Activated CD8-positive, alpha-beta memory T cell treated with anti-CD3 and anti-CD28 coated beads, Interleukin-2, amount 50 U/mL, for 24 hours (primary cell): ENCODE results near the gene HSPA12B.

Experiments used
- DNase-seq: peaks from one replicate; pipeline ENCODE4 v3.0.0-alpha.2; 2020; ENCODE audit errors: extremely low read depth

The HSPA12B gene

DNA sequence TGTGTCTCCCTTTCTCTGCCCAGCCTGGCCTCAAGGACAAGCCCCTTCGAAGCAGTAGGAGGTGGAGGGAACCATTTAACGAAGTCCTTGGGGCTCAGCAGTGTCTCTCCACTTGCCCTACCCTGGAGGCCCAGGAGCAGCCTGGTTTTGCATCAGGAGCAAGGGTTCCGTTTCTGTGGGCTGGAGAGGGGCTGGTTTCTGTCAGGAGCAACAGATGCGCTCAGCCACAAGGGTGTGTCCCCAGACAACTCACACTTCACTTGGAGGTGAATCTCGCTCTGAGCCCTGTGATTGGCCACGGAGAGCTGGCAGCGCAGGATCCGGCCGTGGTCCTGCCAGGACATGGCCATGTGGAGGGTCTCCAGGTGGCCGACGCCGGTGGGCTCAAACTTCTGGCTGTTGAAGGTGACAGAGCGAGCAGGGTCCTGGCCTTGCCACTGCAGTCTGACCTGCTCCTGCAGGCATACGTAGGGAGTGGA, 27.0 kb upstream of the HSPA12B start:
- DNase-seq, result no peak

DNA sequence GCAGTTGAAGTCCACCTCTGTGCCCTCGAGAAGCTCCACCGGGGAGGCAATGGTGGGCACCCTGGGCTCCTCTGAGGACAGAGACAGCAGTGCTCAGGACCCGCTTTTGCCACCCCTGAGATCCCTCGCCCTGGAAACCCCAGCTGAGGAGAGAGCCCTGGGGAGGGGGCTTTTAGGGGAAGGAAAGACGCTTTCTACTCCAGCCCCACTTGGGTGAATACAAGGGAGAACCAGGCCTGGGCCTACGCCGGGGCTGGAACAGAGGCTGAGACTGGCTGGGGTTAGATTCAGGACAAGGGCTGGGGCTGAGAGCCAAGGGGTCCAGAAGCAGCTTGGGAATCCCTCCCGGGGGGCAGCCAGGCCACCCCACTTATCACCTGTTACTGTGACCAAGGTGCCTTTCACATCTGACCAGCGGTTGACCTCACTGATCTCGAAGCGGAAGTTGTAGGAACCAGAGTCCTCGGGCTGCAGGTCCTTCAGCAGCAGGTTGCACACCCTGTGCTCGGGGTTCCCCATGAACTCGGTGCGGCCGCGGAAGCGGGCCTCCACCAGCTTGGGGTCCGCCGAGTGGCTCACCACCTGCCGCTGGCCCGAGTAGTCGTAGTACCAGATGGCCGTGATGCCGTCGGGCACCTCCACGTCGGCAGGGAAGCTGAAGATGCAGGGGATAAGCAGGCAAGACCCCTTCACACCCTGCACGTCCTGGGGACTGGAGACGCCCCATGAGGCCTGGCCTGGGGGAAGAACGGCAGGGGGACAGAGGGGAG, 26.3 kb upstream of the HSPA12B start:
- no peak for DNase-seq

- no peak for DNase-seq
Observed at GRCh38 chr20:3706774-3707507, 25.5 kb upstream of the HSPA12B start.

DNA sequence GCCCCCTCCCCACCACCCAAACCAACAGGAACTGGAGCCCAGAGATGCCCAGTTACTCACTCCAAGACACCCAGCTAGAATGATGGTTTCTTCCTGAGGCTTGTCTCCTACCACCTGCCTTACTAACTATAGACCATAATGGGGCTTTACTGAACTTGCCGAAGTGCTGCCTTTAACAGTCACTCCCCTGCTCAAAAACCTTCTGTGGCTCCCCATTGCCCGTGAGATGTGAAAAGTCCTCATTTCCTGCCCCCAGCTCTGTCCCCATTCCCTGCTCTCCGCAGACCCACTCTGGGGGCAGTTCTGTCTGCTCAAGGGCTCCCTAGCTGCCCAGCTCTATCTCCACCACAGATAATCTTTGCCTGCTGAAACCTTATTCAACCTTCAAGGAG, 25.0 kb upstream of the HSPA12B start:
- no peak for DNase-seq

DNA sequence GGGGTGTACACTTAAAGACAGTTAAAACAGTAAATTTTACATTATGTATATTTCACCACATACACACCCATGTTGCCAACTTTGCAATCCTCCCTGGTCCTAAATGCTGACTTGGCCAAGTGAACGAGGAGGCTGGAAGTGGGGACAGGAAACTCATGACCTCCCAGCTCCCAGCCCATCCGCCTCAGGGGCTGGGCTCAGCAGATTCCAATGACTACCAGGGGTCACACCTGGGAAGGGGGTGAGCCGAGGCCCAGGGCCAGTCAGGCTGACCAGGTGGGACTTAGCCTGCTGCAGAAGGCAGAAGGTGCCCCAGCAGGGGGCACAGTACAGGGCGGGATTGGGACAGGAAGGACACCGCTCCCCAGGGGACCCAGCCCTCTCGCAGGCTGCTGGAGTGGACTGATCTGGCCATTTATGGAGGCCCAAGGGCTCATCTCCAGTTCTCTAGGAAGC, 22.4 kb upstream of the HSPA12B start:
- DNase-seq, result no peak

DNA sequence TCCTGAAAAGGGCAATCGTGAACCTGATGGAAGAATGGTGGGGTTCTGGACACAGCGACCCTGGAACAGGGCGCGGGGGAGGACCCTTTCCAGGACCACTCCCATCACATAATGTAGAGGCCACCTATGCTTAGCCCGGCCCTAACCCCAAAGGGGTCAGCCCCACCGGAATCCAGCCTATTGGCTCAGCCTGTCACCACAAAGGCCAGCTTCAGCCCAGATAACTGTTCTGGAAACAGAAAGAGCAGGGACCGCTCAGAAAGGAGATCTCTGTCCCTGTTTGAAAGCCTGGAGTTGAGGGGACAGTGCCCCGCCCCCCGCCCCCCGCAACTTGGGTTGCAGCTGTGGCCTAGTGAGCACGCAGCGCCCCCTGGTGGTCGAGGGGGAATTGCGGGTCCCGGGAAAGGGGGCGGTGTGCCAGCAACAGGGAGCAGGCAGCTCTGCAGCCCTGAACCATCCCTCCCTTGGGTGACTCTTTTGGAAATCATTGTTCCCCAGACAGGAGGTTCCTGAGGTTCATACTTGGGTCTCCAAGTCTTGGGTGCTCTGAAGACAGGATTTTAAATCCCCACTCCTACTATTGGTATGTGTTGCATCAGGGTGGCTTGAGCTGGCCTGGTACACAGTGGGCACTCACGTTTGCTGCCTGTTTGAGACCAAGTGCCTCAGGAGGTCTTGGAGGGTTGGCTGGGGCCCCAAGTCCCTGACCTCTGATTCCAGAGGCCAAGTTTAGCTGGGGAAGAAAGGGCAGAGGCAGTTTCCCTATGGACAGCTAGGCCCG, 21.6 kb upstream of the HSPA12B start:
- peak; percentile 48 for DNase-seq

DNA sequence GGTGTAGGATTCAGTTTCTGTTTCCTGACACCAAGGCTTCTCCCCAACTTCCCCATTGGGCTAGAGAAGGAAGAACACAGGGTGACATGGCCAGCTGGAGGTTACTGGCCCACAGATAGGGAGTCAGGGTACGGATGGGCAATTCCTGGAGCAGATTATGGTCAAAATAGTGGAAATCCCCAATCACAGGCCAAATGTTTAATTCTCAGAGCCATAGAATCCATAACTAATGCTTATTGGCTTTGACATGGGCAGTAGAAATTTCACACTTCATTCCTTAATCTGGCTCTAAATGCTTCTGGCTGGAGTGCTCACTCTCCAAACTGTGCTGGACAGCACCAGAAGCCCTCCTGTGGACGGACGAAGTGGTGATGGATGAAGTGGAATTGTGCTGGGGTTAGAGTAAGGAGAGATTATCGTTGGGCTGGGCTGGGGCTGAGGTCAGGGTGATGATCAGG, 21.0 kb upstream of the HSPA12B start:
- DNase-seq, result no peak

DNA sequence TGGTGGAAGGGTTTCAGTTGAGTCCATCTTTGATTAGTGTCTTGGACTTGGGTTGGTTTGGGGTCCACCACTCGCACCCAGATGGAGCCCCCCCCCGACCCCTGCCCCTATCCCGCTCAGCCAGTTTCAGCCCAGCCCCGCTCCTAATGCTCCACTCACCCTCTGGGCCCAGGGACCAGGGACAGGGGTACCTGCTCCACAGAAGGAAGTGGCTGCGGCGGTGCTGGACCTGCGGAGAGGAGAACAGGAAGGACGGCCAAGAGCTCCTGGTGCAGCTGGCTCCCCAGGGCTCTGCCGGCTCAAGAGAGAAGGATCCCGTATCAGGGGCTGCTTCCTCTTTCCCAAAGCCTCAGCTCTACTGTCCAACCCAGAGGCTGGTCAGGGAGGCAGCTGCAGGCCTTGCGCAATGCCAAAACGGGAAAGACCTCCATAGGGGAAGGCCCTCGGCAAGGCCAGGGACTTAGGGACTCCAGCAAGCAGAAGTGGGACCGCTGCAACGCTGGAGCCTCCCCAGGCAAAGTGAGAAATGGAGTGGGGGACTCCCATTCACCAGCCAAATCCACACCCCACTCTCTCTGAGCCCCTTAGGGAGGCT, 20.1 kb upstream of the HSPA12B start, which contains the start of gene SIGLEC1:
Gene SIGLEC1 (minus strand): TSS at position 322 of the 595 bp plus-strand sequence. CDS start 5,472 bp downstream, outside the sequence.
- DNase-seq, result no peak

DNA sequence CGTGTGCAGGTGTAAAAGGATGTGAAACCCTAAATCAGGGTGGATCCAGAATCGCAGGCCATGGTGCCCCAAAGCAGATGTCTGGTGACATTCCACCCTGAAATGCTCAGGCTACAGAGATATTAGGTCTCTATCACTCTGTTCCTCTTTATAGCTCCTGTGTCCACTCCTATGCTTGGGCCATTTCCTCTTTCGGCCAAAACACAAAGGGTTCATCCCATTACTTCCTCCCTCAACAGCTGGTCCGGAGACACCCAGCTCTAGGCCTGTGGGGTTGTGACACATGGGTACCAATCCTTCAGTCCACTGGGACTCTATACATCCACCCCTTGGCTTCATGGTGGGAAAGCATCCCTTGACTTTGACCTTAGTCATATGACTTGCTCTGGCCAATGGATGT, 18.4 kb upstream of the HSPA12B start:
- no peak for DNase-seq

- DNase-seq, result no peak
Observed at GRCh38 chr20:3716195-3716834, 16.2 kb upstream of the HSPA12B start.

DNA sequence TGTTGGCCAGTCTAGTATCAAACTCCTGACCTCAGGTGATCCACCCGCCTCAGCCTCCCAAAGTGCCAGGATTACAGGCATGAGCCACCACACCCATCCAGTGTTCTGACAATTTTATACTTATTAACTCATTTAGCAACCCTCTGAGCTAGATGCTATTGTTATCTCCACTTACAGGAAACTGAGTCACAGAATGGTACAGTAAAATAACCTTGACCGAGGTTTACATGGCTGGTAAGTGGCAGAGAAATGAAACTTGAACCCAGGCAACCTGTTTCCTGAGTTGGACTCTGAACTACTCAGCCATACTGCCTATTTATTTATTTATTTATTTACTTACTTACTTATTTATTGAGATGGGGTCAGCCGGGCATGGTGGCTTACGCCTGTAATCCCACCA, 13.4 kb upstream of the HSPA12B start:
- no peak for DNase-seq

DNA sequence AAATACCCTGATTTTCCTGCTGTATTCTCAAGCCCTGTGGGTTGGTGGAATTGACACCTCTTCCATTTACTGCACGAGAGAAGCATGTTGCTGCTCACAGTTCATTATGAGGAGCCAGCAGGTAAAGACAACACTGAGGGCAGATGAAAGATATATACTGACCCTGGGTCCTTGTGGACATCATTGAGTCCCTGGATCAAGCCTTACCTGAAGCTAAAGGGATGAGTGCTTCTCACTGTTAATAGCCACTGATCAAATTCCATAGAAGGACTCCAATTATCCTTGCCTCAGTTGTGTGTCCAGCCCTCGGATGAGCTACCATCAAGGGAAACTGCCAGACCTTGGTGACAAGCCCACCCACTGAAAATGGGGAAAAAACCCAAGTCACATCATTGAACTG, 12.4 kb upstream of the HSPA12B start:
- DNase-seq, result no peak

DNA sequence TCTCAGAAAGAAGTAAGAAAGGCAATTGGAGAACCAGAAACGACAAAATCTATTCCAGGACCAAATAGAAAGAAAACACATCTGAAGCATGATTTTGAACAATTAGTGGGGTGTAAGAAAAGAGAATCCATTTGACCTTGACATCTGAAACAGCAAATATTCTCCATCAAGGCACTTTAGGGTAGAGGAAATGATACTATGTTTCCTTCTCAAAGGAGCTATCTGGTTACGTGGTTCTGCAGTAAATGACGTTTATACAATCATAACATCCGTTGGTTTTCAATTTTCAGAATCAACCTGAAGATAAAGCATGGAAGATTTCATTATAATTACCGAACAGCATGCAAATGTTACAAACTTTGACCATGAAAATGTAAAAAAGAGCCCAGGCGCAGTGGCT, 11.9 kb upstream of the HSPA12B start:
- no peak for DNase-seq

GRCh38 chr20:3721912-3722311, 10.6 kb upstream of the HSPA12B start:
- no peak for DNase-seq

GRCh38 chr20:3723284-3723683, 9.2 kb upstream of the HSPA12B start:
- no peak for DNase-seq

DNA sequence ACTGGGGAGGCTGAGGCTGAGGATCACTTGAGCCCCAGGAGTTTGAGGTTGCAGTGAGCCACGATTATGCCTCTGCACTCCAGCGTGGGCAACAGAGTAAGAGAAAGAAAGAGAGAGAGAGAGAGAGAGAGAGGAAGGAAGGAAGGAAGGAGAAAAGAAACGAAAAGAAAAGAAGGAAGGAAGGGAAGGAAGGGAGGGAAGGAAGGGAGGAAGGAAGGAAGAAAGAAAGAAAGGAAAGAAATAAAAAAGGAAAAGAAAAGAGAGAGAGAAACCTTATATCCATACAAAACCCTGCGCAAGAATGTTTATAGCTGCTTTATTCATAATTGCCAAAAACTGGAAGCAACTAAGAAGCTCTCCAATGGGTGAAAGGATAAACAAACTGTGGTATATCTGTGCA, 8.1 kb upstream of the HSPA12B start:
- DNase-seq, result no peak

- no peak for DNase-seq
Observed at GRCh38 chr20:3727401-3728021, 5.0 kb upstream of the HSPA12B start.

DNA sequence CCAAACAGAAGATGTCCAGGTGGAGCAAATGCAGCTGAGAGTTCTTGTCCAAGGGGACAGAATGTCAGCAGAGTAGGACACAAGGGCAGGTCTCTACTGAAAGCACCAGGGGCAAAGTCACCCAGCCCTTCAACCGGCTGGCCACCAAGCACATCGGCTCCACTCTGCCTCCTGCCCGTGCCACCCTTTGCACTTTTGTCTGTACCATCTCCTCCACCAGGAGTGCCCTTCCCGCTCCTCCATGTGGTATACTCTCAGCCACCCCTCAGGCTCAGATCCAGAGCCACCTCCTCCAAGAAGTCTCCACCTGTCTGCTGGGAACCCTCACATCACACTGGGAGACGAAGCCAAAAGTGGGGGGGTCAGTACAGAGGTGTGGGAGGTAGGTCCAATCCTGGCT, 4.1 kb upstream of the HSPA12B start:
- no peak for DNase-seq

GRCh38 chr20:3728876-3729275, 3.6 kb upstream of the HSPA12B start:
- DNase-seq, result no peak

- DNase-seq, result no peak
Observed at GRCh38 chr20:3729378-3729777, 3.1 kb upstream of the HSPA12B start.
